NCI-H82 treated with DMSO at 0.1 percent for 48 hours (cell line): ENCODE data around the gene DHX38.
"Not testable (repeated sequence)": the region's sequence is repeated elsewhere in the genome, so short reads cannot be mapped to it uniquely, and the experiment has no call there.

Source experiments
- DNase-seq: peaks from one replicate; lab custom pipeline; 2025; ENCODE audit not compliant: unreplicated experiment; lab: John Stamatoyannopoulos, UW

The DHX38 gene

GRCh38 chr16:72093448-72094265, at the start of gene DHX38, which contains the start of gene TXNL4B:
DHX38 (plus strand) TSS chr16:72093847; CDS start chr16:72096158, 2,311 bp downstream.
TXNL4B (minus strand) TSS chr16:72093620; CDS start chr16:72090749, 2,871 bp downstream.
- peak; percentile 97 for DNase-seq

GRCh38 chr16:72044296-72044695, 49.4 kb upstream of the DHX38 start:
- no peak for DNase-seq

DNA sequence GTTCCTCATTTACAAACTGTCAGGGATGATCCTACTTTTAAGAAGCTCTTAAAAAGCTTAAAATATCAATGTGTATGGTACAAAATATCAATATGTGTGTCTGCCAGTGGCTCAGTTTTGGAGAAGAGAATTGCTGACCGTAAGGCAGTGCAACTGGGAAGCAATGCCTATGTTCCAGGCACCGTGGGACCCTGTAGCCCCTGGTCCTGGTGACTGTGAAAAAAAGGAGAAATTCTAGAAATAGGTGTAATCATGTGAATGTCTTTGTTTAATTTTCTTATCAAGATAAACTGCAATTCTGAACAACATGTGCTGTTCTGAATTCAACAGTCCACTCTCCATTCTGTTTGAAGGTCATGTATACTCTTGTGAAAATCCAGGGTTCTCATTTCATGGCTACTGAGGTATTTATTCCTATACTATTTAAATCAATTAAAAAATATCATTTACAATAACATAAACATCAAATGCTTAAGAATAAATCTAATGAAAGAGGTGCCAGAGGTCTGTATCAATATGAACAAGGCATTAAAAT, 48.8 kb upstream of the DHX38 start:
- no peak for DNase-seq

- no peak for DNase-seq
Measured at GRCh38 chr16:72049110-72049509, 44.5 kb upstream of the DHX38 start.

DNA sequence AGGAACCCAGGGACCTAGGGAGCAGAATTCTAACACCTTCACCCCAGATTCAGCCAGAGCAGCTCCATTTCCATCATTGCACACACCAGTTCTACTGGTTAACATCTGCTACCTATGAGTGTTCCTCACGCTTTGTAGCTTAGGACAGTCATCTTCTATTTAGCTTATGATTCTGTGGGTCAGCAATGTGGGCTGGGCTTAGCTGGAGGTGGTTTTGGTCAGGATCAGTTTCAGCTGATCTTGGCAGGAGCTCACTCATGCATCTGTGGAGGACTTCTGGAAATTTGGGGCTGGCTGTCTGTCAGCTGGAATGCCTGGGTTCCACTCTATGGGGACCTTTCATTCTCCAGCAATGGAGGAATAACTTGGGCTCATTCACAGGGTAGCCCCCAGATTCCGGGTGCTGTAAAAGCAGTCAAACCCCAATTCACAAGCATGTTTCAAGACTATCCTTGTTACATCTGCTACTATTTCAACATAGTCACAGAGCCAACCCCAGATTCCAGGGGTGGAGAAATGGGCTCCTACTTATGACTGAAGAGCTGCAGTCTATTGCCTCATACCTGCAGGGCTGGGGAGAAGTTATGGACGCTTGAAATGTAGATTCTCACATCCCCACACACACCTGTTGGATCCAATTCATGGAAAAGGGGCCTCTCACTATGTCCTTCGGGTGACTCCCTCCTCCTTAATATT, 42.7 kb upstream of the DHX38 start:
- no peak for DNase-seq

GRCh38 chr16:72051818-72052217, 41.8 kb upstream of the DHX38 start:
- no peak for DNase-seq

DNA sequence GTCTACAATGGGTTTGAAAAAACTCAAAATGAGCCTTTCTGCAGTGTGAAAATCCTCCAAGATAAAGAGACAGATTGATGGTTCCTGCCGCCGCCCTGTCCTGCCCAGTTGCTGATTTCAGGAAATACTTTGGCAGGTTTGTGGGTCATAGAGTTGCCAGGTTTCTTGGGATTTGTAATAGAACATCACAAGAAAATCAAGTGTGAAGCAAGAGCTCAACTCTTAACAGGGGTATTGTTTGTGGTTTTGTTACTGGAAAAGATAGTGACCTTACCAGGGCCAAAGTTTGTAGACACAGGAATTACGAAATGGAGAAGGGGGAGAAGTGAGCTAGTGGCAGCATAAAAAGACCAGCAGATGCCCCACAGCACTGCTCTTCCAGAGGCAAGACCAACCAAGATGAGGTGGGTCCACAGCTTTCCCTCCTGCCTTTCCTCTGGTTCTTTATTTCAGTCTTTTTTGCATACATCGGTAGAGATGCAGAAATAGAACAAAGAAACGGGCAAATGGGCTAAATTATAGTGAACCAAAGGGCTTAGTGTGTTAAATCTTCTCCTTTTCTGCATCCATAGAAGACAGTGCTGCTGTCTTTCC, 39.3 kb upstream of the DHX38 start, which contains the start of gene HP:
Gene HP, plus strand, starts transcription at position 252 of the 594 bp plus-strand sequence. Its CDS starts 148 bp downstream, at position 400.
- not testable (repeated sequence) for DNase-seq

- DNase-seq, result no peak
Measured at GRCh38 chr16:72055911-72056310, 37.7 kb upstream of the DHX38 start.

GRCh38 chr16:72057313-72057712, 36.3 kb upstream of the DHX38 start:
- not testable (repeated sequence) for DNase-seq

DNA sequence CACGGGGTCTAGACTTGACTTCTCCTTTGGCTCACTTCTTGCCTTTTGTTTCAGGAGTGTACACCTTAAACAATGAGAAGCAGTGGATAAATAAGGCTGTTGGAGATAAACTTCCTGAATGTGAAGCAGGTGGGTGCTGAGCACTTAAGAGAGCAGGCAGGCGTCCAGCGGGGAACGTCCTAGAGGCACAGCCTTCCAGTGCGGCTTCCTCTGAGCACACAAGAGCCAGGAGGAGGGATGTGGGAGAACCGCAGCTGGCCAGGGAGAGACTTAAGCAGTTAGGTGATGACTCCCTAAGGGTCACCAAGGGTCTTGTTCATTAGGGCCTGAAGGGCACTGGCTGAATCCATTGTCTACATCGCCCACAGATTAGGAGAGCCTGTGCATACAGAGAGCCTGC, 34.6 kb upstream of the DHX38 start:
- DNase-seq, result not testable (repeated sequence)

DNA sequence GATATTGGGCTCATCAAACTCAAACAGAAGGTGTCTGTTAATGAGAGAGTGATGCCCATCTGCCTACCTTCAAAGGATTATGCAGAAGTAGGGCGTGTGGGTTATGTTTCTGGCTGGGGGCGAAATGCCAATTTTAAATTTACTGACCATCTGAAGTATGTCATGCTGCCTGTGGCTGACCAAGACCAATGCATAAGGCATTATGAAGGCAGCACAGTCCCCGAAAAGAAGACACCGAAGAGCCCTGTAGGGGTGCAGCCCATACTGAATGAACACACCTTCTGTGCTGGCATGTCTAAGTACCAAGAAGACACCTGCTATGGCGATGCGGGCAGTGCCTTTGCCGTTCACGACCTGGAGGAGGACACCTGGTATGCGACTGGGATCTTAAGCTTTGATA, 33.2 kb upstream of the DHX38 start:
- no peak for DNase-seq

GRCh38 chr16:72061564-72061963, 32.1 kb upstream of the DHX38 start:
- DNase-seq, result no peak

DNA sequence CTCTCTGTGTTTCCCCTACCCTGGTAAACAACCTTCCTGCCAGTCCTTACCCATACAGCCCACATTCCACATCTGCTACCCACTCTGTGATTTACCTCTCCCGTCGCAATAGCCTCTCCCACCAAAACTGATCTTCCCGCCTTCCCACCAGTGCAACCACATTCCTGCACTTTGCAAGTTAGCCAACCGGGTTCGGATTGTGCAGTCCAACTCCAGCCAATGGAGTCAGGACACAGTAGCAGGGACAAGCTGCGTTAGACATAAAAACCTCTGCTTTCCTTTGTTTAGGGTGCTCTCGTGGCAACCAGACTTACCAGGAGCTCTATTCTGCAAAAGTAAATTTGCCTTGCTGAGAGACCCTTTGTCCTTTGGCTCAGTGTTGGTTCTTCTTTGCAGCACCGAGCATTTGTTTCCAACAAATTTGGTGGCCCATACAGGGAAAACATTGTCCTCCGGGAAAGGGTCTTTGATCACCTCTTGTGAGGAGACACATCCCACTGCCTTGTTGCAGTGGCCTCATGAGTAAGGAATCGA, 29.2 kb upstream of the DHX38 start:
- DNase-seq, result no peak

DNA sequence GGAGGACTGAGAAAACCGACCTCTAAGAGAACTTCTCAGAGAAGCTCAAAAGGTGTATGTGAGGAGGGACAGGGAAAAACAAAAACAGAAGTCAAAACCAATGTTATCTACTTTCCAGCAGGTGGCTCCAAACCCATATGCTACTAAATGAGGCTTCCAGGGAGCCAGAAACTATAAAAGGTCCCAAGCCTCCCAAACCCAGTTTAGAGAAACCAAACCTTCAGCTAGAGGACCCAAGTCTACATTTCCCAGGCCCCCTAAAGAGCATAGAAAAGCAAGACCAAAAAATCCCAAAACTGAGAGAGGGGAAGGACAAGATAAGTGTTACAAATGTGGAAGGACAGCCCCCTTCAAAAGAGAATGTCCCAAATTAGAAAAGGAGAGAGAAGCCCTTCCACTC, 26.9 kb upstream of the DHX38 start:
- DNase-seq, result no peak

DNA sequence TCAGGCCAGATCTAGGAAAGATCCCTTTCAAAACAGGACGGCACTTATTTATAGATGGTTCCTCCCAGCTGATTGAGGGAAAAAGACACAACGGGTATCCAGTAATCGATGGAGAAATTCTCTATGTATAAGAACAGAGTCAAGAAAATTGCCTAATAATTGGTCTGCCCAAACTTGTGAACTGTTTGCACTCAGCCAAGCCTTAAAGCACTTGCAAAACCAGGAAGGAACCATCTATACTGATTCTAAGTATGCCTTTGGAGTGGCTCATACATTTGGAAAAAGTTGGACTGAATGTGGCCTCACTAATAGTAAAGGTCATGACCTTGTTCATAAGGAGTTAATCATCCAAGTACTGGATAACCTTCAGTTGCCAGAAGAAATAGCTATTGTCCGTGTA, 24.7 kb upstream of the DHX38 start:
- DNase-seq, result no peak

DNA sequence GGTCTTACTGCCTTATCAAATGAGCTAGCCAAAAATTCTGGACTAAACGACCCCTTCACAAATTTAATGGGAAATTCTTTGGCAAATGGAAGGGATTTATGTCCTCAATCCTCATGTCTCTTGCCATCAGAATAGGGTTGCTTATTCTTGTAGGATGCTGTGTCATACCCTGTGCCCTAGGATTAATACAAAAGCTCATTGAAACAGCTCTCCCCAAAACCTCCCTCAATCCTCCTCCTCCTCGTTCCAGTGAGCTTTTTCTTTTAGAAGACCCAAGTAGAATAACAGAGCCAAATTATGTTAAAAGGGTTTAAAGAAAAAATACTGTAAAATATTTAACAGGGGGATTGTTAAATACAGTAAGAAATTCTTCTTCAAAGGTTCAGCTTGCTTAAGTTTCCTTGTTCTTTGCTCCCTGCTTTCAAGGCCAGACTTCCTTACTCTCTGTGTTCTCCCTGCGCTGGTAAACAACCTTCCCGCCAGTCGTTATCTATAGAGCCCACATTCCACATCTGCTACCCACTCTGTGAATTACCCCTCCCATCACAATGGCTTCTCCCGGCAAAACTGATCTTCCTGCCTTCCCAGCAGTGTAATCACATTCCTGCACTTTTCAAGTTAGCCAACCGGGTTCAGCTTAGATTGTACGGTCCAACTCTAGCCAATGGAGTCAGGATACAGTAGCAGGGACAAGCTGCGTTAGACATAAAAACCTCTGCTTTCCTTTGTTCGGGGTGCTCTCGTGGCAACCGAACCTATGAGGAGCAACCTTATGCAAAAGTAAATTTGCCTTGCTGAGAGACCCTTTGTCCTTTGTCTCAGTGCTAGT, 20.9 kb upstream of the DHX38 start:
- DNase-seq, result no peak

GRCh38 chr16:72073560-72074230, 20.0 kb upstream of the DHX38 start:
- no peak for DNase-seq

DNA sequence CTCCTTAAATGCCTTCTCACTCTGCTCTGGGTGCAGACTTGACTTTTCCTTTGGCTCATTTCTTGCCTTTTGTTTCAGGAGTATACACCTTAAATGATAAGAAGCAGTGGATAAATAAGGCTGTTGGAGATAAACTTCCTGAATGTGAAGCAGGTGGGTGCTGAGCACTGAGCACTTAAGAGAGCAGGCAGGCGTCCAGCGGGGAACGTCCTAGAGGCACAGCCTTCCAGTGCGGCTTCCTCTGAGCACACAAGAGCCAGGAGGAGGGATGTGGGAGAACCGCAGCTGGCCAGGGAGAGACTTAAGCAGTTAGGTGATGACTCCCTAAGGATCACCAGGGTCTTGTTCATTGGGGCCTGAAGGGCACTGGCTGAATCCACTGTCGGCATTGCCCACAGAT, 18.6 kb upstream of the DHX38 start:
- not testable (repeated sequence) for DNase-seq

DNA sequence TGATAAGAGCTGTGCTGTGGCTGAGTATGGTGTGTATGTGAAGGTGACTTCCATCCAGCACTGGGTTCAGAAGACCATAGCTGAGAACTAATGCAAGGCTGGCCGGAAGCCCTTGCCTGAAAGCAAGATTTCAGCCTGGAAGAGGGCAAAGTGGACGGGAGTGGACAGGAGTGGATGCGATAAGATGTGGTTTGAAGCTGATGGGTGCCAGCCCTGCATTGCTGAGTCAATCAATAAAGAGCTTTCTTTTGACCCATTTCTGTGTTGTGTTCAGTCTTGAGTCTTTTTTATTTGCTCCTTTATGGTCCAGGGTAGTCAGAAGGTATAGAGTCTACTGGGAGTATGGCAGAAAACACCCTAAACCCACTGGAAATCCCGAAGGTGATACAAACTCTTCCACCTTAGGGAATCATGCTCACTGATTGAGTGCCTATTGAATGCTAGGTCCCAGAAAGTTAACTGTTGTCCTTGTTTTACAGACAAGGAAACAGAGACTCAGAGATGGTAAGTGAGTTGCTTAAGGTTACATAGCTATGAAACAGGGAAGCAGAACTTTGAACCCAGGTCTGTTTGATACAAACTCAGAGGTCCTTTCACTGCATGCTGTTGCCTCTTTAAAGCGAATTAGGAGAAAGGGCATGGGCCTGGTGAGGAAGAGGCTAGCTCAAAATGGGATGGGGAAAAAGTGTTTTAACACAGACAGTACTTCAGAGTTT, 16.5 kb upstream of the DHX38 start:
- not testable (repeated sequence) for DNase-seq
